ENCODE measurements around the gene MROH9. TPM values are rescaled to one million over a fixed set of nuclear protein-coding genes. Genes with fewer than 3 reads are reported as not detected.

The MROH9 gene
- total and polyA plus RNA-seq, 2 experiments from 2014 or later: 0.06 TPM; not detected in 1

GRCh38 chr1:171062902-171063301 lies 127.6 kb downstream of the MROH9 start:
- no peaks in the 10 kb centered on the region for H3K9me2 ChIP-seq (ENCODE audit: insufficient read depth)
- H3K4me2 ChIP-seq: no peak overlapping the region
- no peak overlapping the region for H3K4me3 ChIP-seq
- H3K27me3 Mint-ChIP-seq (ENCODE audit: insufficient read depth, low read depth, poor library complexity): no peaks in the 10 kb centered on the region
- no peaks in the 10 kb centered on the region for H3K79me2 ChIP-seq (replicated peaks; ENCODE audit: insufficient read depth)
- H3K4me3 Mint-ChIP-seq: no peak overlapping the region
- no peaks in the 10 kb centered on the region for H3K36me3 Mint-ChIP-seq (ENCODE audit: low read depth)
- no peaks in the 10 kb centered on the region for H4K20me1 ChIP-seq (replicated peaks; ENCODE audit: insufficient read depth)
- no peak for DNase-seq (ENCODE audit: low spot score)
- no peaks in the 10 kb centered on the region for H3K36me3 ChIP-seq (ENCODE audit: insufficient read depth)
- ATAC-seq: no peak
- no peaks in the 10 kb centered on the region; the same call in 2 of the 3 replicates for H3K9me3 Mint-ChIP-seq
- TF ChIP-seq CTCF (conservative IDR thresholded peaks at IDR 0.05; ENCODE audit: low read depth in 2 of 2) (no peak), EZH2phosphoT487 (IDR thresholded peaks at IDR 0.05; ENCODE audit: unreplicated experiment) (no peak), POLR2AphosphoS5 (IDR thresholded peaks at IDR 0.05; ENCODE audit: low read depth) (no peak), EZH2 (IDR thresholded peaks at IDR 0.05; ENCODE audit: low read depth, unreplicated experiment) (no peak)
- H3K27ac ChIP-seq (ENCODE audit: low read depth): no peak overlapping the region
- no peaks in the 10 kb centered on the region for H3K27me3 ChIP-seq (ENCODE audit: insufficient read depth)
- H3K4me1 ChIP-seq (ENCODE audit: insufficient read depth): no peaks in the 10 kb centered on the region
- no peaks in the 10 kb centered on the region for H3F3A ChIP-seq (replicated peaks; ENCODE audit: low read depth)
- H2AFZ ChIP-seq: no peak overlapping the region
- H3K27ac Mint-ChIP-seq: no peak overlapping the region
- H3K4me1 Mint-ChIP-seq: no peaks in the 10 kb centered on the region

- Mint-ChIP-seq H3K4me3 (no peak overlapping the region), H3K36me3 (ENCODE audit: low read depth) (no peaks in the 10 kb centered on the region), H3K4me1 (no peaks in the 10 kb centered on the region), H3K27me3 (ENCODE audit: insufficient read depth, low read depth, poor library complexity) (peaks cover 1% of the 10 kb centered on the region), H3K9me3 (no peaks in the 10 kb centered on the region), H3K27ac (no peak overlapping the region)
- no peaks in the 10 kb centered on the region; the same call in 1 of the 2 replicates for H3K9me2 ChIP-seq (ENCODE audit: insufficient read depth)
- H3K27me3 ChIP-seq (ENCODE audit: insufficient read depth): no peaks in the 10 kb centered on the region
- H2AFZ ChIP-seq: no peak overlapping the region
- no peak overlapping the region for H3K27ac ChIP-seq (ENCODE audit: low read depth)
- no peak overlapping the region for H3K4me3 ChIP-seq
- DNase-seq (ENCODE audit: low spot score): no peak
- no peak overlapping the region for H3K4me2 ChIP-seq
- no peaks in the 10 kb centered on the region for H3K4me1 ChIP-seq (ENCODE audit: insufficient read depth)
- no peaks in the 10 kb centered on the region for H3F3A ChIP-seq (replicated peaks; ENCODE audit: low read depth)
- H4K20me1 ChIP-seq (replicated peaks; ENCODE audit: insufficient read depth): no peaks in the 10 kb centered on the region
- no peaks in the 10 kb centered on the region for H3K79me2 ChIP-seq (replicated peaks; ENCODE audit: insufficient read depth)
- H3K36me3 ChIP-seq (ENCODE audit: insufficient read depth): no peaks in the 10 kb centered on the region
- no peak for ATAC-seq
- TF ChIP-seq ZNF114 (CRISPR knock-in tag; IDR thresholded peaks at IDR 0.05) (no peak), CREB1 (CRISPR knock-in tag; IDR thresholded peaks at IDR 0.05; ENCODE audit: low read depth) (no peak), ETS1 (IDR thresholded peaks at IDR 0.05) (no peak), REST (IDR thresholded peaks at IDR 0.05; ENCODE audit: unreplicated experiment) (no peak), EZH2 (IDR thresholded peaks at IDR 0.05; ENCODE audit: low read depth, unreplicated experiment) (no peak), POLR2AphosphoS5 (IDR thresholded peaks at IDR 0.05; ENCODE audit: low read depth) (no peak), NANOG (IDR thresholded peaks at IDR 0.05; ENCODE audit: borderline replicate concordance) (no peak), CTCF (conservative IDR thresholded peaks at IDR 0.05; ENCODE audit: low read depth in 2 of 2) (no peak), EZH2phosphoT487 (IDR thresholded peaks at IDR 0.05; ENCODE audit: unreplicated experiment) (no peak), JUNB (IDR thresholded peaks at IDR 0.05; ENCODE audit: unreplicated experiment) (no peak), STAT1 (IDR thresholded peaks at IDR 0.05; ENCODE audit: unreplicated experiment) (no peak), ZNF331 (CRISPR knock-in tag; IDR thresholded peaks at IDR 0.05; ENCODE audit: low read depth) (no peak)
Measured at GRCh38 chr1:171075041-171075440, 139.7 kb downstream of the MROH9 start.

Data from GM23338 (cell line).